Bronchial smooth muscle cell (primary cell): ENCODE results near the gene SLC46A2. TPM values are rescaled to one million over a fixed set of nuclear protein-coding genes. Genes with fewer than 3 reads are reported as not detected.

Source experiments
- total RNA-seq: library from RNA; depleted of rRNA; stranded (reverse); fragments of >200 nt; gene quantifications from 2 replicates; pipeline ENCODE4 v1.2.1, GENCODE V29; 2014

SLC46A2 gene, protein sequence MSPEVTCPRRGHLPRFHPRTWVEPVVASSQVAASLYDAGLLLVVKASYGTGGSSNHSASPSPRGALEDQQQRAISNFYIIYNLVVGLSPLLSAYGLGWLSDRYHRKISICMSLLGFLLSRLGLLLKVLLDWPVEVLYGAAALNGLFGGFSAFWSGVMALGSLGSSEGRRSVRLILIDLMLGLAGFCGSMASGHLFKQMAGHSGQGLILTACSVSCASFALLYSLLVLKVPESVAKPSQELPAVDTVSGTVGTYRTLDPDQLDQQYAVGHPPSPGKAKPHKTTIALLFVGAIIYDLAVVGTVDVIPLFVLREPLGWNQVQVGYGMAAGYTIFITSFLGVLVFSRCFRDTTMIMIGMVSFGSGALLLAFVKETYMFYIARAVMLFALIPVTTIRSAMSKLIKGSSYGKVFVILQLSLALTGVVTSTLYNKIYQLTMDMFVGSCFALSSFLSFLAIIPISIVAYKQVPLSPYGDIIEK
- total RNA-seq = not detected in 2 replicates

DNA sequence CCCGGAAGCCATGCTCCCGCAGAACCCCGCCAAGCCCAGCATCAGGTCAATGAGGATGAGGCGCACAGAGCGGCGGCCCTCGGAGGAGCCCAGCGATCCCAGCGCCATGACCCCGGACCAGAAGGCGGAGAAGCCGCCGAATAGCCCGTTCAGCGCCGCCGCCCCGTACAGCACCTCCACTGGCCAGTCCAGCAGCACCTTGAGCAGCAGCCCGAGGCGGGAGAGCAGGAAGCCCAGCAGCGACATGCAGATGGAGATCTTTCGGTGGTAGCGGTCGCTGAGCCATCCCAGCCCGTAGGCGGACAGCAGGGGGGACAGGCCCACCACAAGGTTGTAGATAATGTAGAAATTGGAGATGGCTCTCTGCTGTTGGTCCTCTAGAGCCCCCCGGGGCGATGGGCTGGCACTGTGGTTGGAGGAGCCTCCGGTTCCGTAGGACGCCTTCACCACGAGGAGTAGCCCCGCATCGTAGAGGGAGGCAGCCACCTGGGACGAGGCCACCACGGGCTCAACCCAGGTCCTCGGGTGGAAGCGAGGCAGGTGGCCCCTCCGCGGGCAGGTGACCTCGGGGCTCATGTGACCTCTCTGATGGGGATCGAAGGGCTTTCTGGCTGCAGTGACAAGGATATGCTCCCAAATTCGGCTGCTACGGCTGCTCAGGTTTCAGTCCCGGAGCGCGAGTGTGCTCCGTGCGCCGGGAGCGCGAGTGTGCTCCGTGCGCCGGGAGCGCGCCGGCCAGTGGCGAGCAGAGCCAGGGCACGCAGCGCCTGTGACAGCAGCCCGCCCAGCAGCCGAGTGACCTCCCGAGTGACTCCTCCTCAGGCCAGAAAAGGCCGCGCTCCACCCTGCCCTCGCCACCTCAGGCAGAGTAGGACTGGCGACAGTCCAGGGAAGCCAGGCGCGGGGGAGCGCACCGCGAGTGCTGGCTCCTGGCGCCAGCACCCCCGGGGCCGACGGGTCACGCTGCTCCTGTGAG, at the start of gene SLC46A2:
SLC46A2 (minus strand) TSS at position 771 of the 976 bp plus-strand sequence; CDS start at position 576, 195 bp downstream.

Other genes with a start within 250 kb of the SLC46A2 start
- gene INIP, start 172.8 kb downstream of the SLC46A2 start, total RNA-seq = 13.4 and 13.9 TPM in 2 replicates
- 18.0 and 28.5 TPM in 2 replicates for gene SNX30, start 140.1 kb downstream of the SLC46A2 start, total RNA-seq
- 2.4 and 4.1 TPM in 2 replicates for gene ZNF883, start 121.3 kb upstream of the SLC46A2 start, total RNA-seq
- 3.3 and 3.7 TPM in 2 replicates for gene ZFP37, start 165.8 kb upstream of the SLC46A2 start, total RNA-seq